Upper lobe of left lung (tissue), 4 donors: ENCODE results near the gene ACTRT3.

Experiments
- CTCF ChIP-seq, 6 experiments: fragments of 450-650 bp in 4 of 6; fragments of 200-600 bp in 2 of 6; sonication (generic) in 2 of 6; IDR thresholded peaks; one replicate each; pipeline ENCODE4 v1.5.1; 2016 to 2019; ENCODE audit warnings: antibody characterized with exemption in 6 of 6
- POLR2AphosphoS5 ChIP-seq, 2 donors: sonication (generic); formaldehyde crosslinking; IDR thresholded peaks; one replicate each; pipeline ENCODE4 v1.5.1; 2017; ENCODE audit warnings: antibody characterized with exemption in 2 of 2

- TF ChIP-seq POLR2AphosphoS5 (IDR thresholded peaks at IDR 0.05) (no peak), CTCF (IDR thresholded peaks at IDR 0.05) (no peak)
Observed at GRCh38 chr3:169787791-169788190, 18.4 kb upstream of the ACTRT3 start.
